GM18508 (cell line): Measurements from ENCODE around the gene DLGAP1.
"Not testable (repeated sequence)": the region's sequence is repeated elsewhere in the genome, so short reads cannot be mapped to it uniquely, and the experiment has no call there.

Source experiments
- ATAC-seq: cut with Tn5 transposase; IDR thresholded peaks from one replicate; pipeline ENCODE4 v1.9.1; 2021; ENCODE audit warnings: moderate number of reproducible peaks; ENCODE audit not compliant: insufficient read depth, unreplicated experiment

The DLGAP1 gene

GRCh38 chr18:3624546-3624934, 830.6 kb downstream of the DLGAP1 start:
- no peak for ATAC-seq

GRCh38 chr18:3623769-3624545, 831.1 kb downstream of the DLGAP1 start:
- no peak for ATAC-seq

- no peak for ATAC-seq
These were observed 834.7 kb downstream of the DLGAP1 start for GRCh38 chr18:3620146-3621119.

GRCh38 chr18:3619746-3620145, 835.4 kb downstream of the DLGAP1 start:
- no peak for ATAC-seq

- ATAC-seq: no peak
These were observed 835.9 kb downstream of the DLGAP1 start for GRCh38 chr18:3619222-3619621.

- no peak for ATAC-seq
These were observed 838.4 kb downstream of the DLGAP1 start for GRCh38 chr18:3616744-3617143.

- no peak for ATAC-seq
These were observed 839.0 kb downstream of the DLGAP1 start for GRCh38 chr18:3616142-3616541.

GRCh38 chr18:3615374-3615985, 839.6 kb downstream of the DLGAP1 start:
- no peak for ATAC-seq

GRCh38 chr18:3612315-3612714, 842.8 kb downstream of the DLGAP1 start:
- no peak for ATAC-seq

- no peak for ATAC-seq
These were observed 843.6 kb downstream of the DLGAP1 start for GRCh38 chr18:3611313-3612090.

GRCh38 chr18:3610813-3611212, 844.3 kb downstream of the DLGAP1 start:
- ATAC-seq: no peak

GRCh38 chr18:3610188-3610708, 844.9 kb downstream of the DLGAP1 start:
- no peak for ATAC-seq

- no peak for ATAC-seq
These were observed 846.6 kb downstream of the DLGAP1 start for GRCh38 chr18:3608488-3608887.

- not testable (repeated sequence) for ATAC-seq
These were observed 847.0 kb downstream of the DLGAP1 start for GRCh38 chr18:3608099-3608453.

GRCh38 chr18:3607309-3608098, 847.6 kb downstream of the DLGAP1 start:
- ATAC-seq: no peak

GRCh38 chr18:3606863-3607262, 848.2 kb downstream of the DLGAP1 start:
- not testable (repeated sequence) for ATAC-seq

- no peak for ATAC-seq
These were observed 849.1 kb downstream of the DLGAP1 start for GRCh38 chr18:3605954-3606443.

GRCh38 chr18:3605486-3605952, 849.6 kb downstream of the DLGAP1 start:
- ATAC-seq: no peak
